K562 (cell line): ENCODE results near the gene CSNK1A1L.

Experiments
- CTCF ChIP-seq, 3 experiments: IDR thresholded peaks in 2 of 3; conservative IDR thresholded peaks in 1 of 3; 2 replicates each; pipeline ENCODE4 v1.5.1; 2011 to 2012; ENCODE audit warnings: low read length in 3 of 3, mild to moderate bottlenecking in 3 of 3, control low read depth in 2 of 3, improper control_type of control experiment in 1 of 3, inconsistent platforms in 1 of 3, low read depth in 1 of 3, mixed read lengths in 1 of 3, moderate library complexity in 1 of 3; ENCODE audit not compliant: insufficient read depth in 2 of 3
- EP400 ChIP-seq: fragments of 450-650 bp; IDR thresholded peaks from 2 replicates; pipeline ENCODE4 v1.6.1; 2017; ENCODE audit warnings: antibody characterized with exemption, mild to moderate bottlenecking, moderate library complexity
- HCFC1 ChIP-seq: IDR thresholded peaks from 2 replicates; pipeline ENCODE4 v1.6.1; 2012; ENCODE audit warnings: low read depth, low read length, improper control_type of control experiment
- HNRNPH1 ChIP-seq: fragments of 200-400 bp; formaldehyde crosslinking; optimal IDR thresholded peaks from 2 replicates; pipeline ENCODE3; 2017; ENCODE audit warnings: low read depth, mild to moderate bottlenecking, low read length, moderate library complexity
- KLF16 ChIP-seq: IDR thresholded peaks from 2 replicates; pipeline ENCODE4 v1.6.1; 2016; ENCODE audit warnings: antibody characterized with exemption
- MAZ ChIP-seq, 2 experiments: fragments of 450-650 bp in 1 of 2; sonication (generic) in 1 of 2; formaldehyde crosslinking; IDR thresholded peaks in 1 of 2; conservative IDR thresholded peaks in 1 of 2; 2 replicates each; pipeline versions ENCODE4 v1.4.0 to v1.5.0; 2020; ENCODE audit warnings: mild to moderate bottlenecking in 1 of 2, missing genetic modification reagents in 1 of 2
- MXI1 ChIP-seq: IDR thresholded peaks from 2 replicates; pipeline ENCODE4 v1.6.1; 2011; ENCODE audit warnings: low read depth, mild to moderate bottlenecking, improper control_type of control experiment, low read length
- RNF2 ChIP-seq: sonication (generic); IDR thresholded peaks from 2 replicates; pipeline ENCODE4 v1.6.1; 2016
- SIN3A ChIP-seq, 2 experiments: fragments of 150-350 bp in 1 of 2; IDR thresholded peaks; 2 replicates each; pipeline ENCODE4 v1.6.1; 2011 to 2016; ENCODE audit warnings: borderline replicate concordance in 2 of 2, low read depth in 2 of 2, low read length in 2 of 2, mild to moderate bottlenecking in 2 of 2, moderate library complexity in 2 of 2; ENCODE audit not compliant: control insufficient read depth in 1 of 2
- STAG1 ChIP-seq: sonication (generic); formaldehyde crosslinking; IDR thresholded peaks from 2 replicates; pipeline ENCODE4 v1.5.0; 2020; ENCODE audit warnings: missing genetic modification reagents, borderline replicate concordance
- TAF1 ChIP-seq: IDR thresholded peaks from 2 replicates; pipeline ENCODE4 v1.6.1; 2011; ENCODE audit warnings: mild to moderate bottlenecking, low read length, moderate library complexity; ENCODE audit not compliant: insufficient read depth, control insufficient read depth, severe bottlenecking; ENCODE audit errors: extremely low read depth
- ZNF280B ChIP-seq: fragments of 250-450 bp; sonication (Bioruptor Pico); IDR thresholded peaks from 2 replicates; pipeline ENCODE4 v1.5.1; 2021; ENCODE audit warnings: mild to moderate bottlenecking
- ZNF324 ChIP-seq: fragments of 250-450 bp; sonication (Bioruptor Pico); IDR thresholded peaks from 2 replicates; pipeline ENCODE4 v1.4.0; 2020; ENCODE audit warnings: mild to moderate bottlenecking
- ZSCAN29 ChIP-seq: fragments of 450-650 bp; IDR thresholded peaks from 2 replicates; pipeline ENCODE4 v1.6.1; 2017

GRCh38 chr13:37067874-37068273 is 37.6 kb downstream of the CSNK1A1L start:
- no peak for TF ChIP-seq HNRNPH1
- TF ChIP-seq HCFC1, result no peak
- no peak for TF ChIP-seq ZNF280B (CRISPR knock-in tag)
- no peak for TF ChIP-seq STAG1 (CRISPR knock-in tag)
- no peak for TF ChIP-seq ZSCAN29
- TF ChIP-seq CTCF (IDR thresholded peaks at IDR 0.05 in 2 of 3, conservative IDR thresholded peaks at IDR 0.05 in 1 of 3; ENCODE audit: insufficient read depth in 2 of 3, low read depth in 1 of 3, low read length in 3 of 3), result no peak
- no peak for TF ChIP-seq ZNF324 (CRISPR knock-in tag)
- no peak for TF ChIP-seq EP400
- TF ChIP-seq RNF2, result no peak
- no peak for TF ChIP-seq MAZ (CRISPR knock-in tag; conservative IDR thresholded peaks at IDR 0.05 in 1 of 2, IDR thresholded peaks at IDR 0.05 in 1 of 2)
- TF ChIP-seq TAF1, result no peak
- no peak for TF ChIP-seq KLF16
- no peak for TF ChIP-seq SIN3A (IDR thresholded peaks at IDR 0.05; ENCODE audit: borderline replicate concordance in 2 of 2, control insufficient read depth in 1 of 2, low read depth in 2 of 2, low read length in 2 of 2)
- no peak for TF ChIP-seq MXI1
